ENCODE data around the gene CACNA1I.

CACNA1I gene

DNA sequence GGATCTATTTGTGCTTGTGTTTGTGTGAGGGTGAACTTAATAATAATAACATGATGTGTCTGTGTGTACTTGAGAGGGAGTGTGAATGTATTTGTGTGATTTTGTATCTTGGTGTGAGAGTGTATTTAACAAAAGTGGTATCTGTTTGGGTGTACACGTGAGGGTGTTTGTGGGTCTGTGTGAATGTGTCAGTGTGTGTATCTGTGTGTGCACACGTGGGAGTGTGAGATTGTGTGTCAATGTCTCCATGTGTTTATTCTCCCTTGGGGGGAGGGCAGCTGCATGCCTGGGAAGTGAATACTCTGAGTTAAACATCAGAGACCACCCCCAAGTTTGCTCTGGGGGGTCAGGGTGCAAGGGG lies 23.0 kb upstream of the CACNA1I start:
- ATAC-seq (replicated peaks) (no peak), DNase-seq (no peak)
- Mint-ChIP-seq H3K4me1 (peaks cover 3 to 14% of the 10 kb centered on the region in 2 donors), H3K9me3 (peaks cover 0 to 1% of the 10 kb centered on the region in 2 donors), H3K27ac (no peak overlapping the region), H3K27me3 (peaks cover 58 to 77% of the 10 kb centered on the region in 2 donors), H3K36me3 (peaks cover 0 to 1% of the 10 kb centered on the region in 2 donors), H3K4me3 (no peak overlapping the region)

DNA sequence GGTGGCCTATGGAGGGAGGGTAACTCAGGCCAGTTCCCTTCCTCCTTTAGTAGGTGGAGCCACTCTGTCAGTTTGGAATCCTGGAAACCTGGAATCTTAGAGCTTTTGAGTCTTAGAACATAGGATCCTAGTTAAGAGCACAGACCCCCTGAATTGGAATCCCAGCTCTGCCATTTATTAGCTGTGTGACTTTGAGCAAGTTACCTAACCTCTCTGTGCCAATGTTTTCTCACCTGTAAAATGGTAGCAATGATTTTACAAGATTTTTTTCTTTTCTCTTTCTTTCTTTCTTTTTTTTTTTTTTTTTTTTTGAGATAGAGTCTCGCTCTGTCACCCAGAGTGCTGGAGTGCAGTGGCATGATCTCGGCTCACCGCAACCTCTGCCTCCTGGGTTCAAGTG lies 17.1 kb upstream of the CACNA1I start:
- H3K4me3 Mint-ChIP-seq: no peak overlapping the region
- peaks cover 4 to 16% of the 10 kb centered on the region in 2 donors for H3K4me1 Mint-ChIP-seq
- H3K36me3 Mint-ChIP-seq: no peaks in the 10 kb centered on the region
- DNase-seq: no peak
- no peak overlapping the region for H3K27ac Mint-ChIP-seq
- H3K27me3 Mint-ChIP-seq: peaks cover 43 to 77% of the 10 kb centered on the region in 2 donors
- no peak for ATAC-seq (replicated peaks)
- H3K9me3 Mint-ChIP-seq: no peaks in the 10 kb centered on the region

DNA sequence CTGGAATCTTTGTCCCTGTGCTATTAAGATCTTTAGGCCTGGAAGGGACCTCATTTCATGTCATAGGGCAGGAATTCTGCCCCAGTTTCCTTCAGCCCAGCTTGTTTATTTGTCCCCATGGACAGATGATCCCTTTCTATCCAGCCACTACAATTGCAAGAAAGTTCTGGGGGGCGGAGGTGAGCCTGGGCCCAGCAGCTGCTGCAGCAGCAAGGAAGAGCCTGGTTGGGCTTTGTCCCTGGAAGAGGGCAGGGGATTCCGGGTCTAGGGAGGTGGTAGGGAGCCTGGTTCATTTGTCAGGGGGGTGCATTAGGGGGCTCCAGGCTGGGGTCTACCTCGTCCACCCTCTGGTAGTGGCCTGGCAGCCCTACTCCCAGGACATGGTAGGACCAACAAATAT lies 16.4 kb upstream of the CACNA1I start:
- no peak for DNase-seq
- Mint-ChIP-seq H3K4me1 (peaks cover 6 to 16% of the 10 kb centered on the region in 2 donors), H3K4me3 (no peak overlapping the region), H3K27ac (no peak overlapping the region), H3K9me3 (no peaks in the 10 kb centered on the region), H3K27me3 (peaks cover 48 to 80% of the 10 kb centered on the region in 2 donors), H3K36me3 (no peaks in the 10 kb centered on the region)
- no peak for ATAC-seq (replicated peaks)

DNA sequence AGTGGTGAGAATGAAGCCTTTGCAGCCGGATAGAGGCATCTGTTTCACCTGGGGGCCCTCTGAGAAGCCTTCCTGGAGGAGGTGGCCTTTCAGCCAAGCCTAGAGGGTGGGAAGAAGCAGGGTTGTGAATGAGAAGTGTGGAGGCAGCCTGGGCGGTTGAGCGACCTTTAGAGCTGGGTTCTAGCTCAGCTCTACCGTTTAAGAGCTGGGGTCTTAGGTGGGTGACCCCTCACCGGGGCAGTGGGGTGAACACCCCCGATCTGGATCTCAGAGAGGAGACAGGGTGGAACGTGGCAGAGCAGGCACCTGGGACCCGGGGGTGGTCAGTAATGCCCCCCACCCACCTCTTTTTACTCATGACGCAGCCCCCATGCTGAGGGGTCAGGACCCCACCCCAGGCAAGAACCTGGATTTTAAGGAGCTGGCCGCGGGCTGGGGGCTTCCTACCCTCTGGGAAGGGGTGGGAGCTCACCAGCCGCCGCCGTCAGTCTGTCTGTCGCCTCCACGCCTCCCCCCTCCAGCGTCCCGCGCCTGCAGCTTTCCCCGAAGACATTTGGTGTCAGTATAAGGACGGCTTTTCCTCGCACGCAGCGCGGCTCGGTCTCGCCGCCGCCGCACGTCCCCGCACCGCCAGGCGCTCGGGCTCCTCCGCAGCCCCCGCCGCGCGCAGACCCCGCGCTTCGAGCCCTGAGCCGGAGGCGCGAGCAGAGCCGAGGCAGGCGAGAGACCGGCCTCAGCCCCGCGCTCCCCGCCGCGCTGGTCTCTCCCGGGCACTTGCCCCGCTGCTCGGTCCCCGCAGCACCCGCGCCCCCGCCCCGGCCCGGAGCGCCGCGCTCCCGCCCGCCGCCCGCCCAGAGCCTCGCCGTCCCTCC lies 13.3 kb upstream of the CACNA1I start:
- Mint-ChIP-seq H3K36me3 (no peaks in the 10 kb centered on the region), H3K9me3 (no peaks in the 10 kb centered on the region), H3K4me3 (peak overlapping the region; percentile 45 to 56), H3K27me3 (peaks cover 49 to 71% of the 10 kb centered on the region in 2 donors), H3K27ac (no peak overlapping the region), H3K4me1 (peaks cover 6 to 16% of the 10 kb centered on the region in 2 donors)
- ATAC-seq (replicated peaks): peak; percentile 55 to 59
- DNase-seq: no peak

DNA sequence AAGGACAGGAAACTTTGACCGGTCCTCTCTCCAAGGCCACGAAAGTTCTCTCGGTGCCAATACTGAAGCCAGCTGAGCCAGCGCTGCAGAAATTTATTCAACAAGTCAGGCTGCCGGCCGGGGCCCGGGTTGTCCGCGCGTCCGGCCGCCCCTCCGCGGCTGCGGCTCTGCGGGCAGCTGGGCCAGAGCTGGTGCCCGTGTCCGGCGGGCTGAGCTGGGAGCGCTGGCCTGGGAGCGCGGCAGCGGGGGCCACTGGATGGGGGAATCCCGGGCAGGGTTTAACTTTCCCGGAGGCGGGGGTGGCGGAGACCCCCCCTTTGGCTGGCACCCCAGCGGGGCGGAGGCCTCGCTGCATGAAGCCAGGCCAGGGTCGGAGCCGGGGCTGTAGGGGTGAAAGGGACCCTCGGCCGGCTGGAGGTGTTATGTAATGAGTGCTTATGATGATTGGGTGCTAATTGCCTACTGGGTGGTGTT lies 12.3 kb upstream of the CACNA1I start:
- Mint-ChIP-seq H3K9me3 (no peaks in the 10 kb centered on the region), H3K4me1 (peaks cover 6 to 16% of the 10 kb centered on the region in 2 donors), H3K27ac (peak overlapping the region; percentile 72), H3K36me3 (no peaks in the 10 kb centered on the region), H3K4me3 (peak overlapping the region; percentile 75 to 78), H3K27me3 (peaks cover 41 to 60% of the 10 kb centered on the region in 2 donors)
- ATAC-seq (replicated peaks) (no peak), DNase-seq (no peak)

DNA sequence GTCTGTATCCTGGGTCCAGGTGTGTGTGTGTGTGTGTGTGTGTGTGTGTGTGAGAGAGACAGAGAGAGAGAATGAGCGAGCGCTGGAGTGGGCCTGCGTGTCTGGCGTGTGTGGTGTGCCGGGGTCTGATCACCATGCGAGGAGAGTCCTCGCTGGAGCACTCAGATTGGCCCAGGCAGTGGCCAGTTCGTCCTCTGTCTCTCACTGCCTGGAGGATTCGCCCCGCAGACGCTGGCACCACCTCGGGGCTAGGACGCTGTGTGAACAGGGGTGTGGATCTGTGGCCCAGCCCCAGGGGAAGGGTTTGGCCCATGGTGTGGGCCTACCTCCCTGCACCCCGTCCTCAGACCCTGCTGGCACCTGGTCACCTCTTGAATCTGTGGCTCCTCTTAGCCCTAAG lies 11.6 kb upstream of the CACNA1I start:
- Mint-ChIP-seq H3K4me1 (peaks cover 6 to 16% of the 10 kb centered on the region in 2 donors), H3K36me3 (no peaks in the 10 kb centered on the region), H3K4me3 (no peak overlapping the region), H3K27ac (no peak overlapping the region), H3K9me3 (no peaks in the 10 kb centered on the region), H3K27me3 (peaks cover 39 to 56% of the 10 kb centered on the region in 2 donors)
- no peak for DNase-seq
- no peak for ATAC-seq (replicated peaks)

DNA sequence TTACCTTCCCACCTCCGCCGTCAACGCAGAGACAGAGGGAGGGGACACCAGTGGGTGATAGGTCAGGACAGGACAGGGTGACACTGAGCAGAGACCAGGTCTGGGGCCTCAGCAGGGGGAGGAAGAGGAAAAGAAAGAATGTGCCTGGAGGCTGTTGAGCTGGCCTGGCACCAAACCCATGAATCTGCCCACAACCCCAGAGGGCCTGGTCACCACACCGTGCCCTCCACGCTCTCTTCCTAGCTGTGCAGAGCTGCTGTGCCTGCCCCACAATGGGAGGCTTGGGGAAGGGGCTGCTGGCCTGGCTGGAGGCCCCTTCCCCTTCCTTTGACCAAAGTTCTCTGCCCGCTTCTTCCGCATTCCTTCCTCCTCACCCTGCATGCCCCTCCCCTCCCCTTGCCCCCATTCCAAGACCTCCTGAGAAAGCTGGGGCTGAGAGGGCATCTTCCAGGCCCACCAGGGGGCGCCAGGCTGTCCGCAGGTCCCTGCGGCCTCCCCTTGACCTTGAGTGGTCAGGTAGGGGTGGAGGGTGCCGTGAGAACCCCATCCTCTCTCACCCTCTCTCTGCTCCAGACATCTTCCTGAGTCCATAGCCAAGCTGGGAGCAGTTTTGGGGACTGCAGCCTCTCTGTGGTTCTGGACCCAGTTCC lies 11.0 kb upstream of the CACNA1I start:
- ATAC-seq (replicated peaks): no peak
- no peak overlapping the region for H3K27ac Mint-ChIP-seq
- peaks cover 37 to 49% of the 10 kb centered on the region in 2 donors for H3K27me3 Mint-ChIP-seq
- H3K4me3 Mint-ChIP-seq: no peak overlapping the region
- no peak for DNase-seq
- no peaks in the 10 kb centered on the region for H3K9me3 Mint-ChIP-seq
- peaks cover 6 to 16% of the 10 kb centered on the region in 2 donors for H3K4me1 Mint-ChIP-seq
- no peaks in the 10 kb centered on the region for H3K36me3 Mint-ChIP-seq

DNA sequence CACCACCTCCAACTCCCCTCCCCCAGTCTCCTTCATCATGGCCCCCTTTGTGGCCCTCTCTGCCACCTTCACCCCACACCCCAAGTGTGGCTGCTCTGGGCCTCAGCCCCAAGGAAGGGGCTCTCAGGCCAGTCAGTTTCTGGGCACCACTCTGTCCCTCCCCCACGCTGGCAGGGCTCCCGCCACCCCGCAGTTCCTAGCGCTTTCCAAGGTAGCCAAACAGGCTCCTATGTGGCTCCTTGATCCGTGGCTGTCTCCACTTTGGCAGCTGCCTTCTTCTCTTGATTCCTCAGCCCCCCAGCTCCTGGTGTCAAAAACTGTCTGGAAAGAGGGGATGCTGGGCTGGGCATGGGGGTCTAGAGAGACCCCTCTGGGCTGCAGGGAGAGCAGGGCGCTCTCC lies 10.4 kb upstream of the CACNA1I start:
- Mint-ChIP-seq H3K9me3 (no peaks in the 10 kb centered on the region), H3K4me3 (no peak overlapping the region), H3K27ac (no peak overlapping the region), H3K36me3 (no peaks in the 10 kb centered on the region), H3K27me3 (peaks cover 37 to 48% of the 10 kb centered on the region in 2 donors), H3K4me1 (peaks cover 6 to 16% of the 10 kb centered on the region in 2 donors)
- no peak for ATAC-seq (replicated peaks)
- DNase-seq: no peak

DNA sequence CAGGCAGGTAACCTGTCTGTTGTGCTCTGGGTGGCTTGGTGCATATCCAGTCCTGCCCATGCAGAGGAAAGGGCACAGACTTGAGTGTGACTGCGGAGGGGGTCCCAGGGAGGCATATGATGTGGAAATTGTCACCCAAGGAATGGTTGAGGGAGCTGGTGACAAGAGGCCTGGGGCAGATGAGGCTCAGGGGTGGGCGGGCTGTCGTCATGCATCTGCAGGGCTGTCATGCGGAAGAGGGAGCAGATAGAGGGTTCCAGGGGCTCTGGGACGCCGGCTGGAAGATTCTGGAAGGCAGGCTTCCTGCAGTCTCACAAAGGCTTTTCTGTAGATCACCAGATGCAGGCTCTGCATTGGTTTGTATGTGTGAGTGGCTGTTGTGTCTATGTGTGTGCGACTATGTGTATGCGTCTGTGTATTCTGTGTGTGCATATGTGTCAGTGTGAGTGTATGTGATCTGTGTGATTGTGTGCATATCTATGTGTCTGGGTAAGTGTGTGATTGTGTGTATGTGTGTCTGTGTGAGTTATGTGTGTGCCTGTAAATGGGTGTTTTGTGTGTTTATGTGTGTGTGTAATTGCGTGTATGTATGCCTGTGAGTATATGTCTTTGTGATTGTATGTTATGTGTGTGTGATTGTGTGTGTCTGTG lies 7.6 kb upstream of the CACNA1I start:
- Mint-ChIP-seq H3K27ac (no peak overlapping the region), H3K36me3 (peaks cover 0 to 7% of the 10 kb centered on the region in 2 donors), H3K9me3 (peaks cover 8 to 9% of the 10 kb centered on the region in 2 donors), H3K4me3 (no peak overlapping the region), H3K4me1 (peaks cover 14 to 18% of the 10 kb centered on the region in 2 donors), H3K27me3 (peaks cover 26 to 30% of the 10 kb centered on the region in 2 donors)
- ATAC-seq (replicated peaks) (no peak), DNase-seq (no peak)

DNA sequence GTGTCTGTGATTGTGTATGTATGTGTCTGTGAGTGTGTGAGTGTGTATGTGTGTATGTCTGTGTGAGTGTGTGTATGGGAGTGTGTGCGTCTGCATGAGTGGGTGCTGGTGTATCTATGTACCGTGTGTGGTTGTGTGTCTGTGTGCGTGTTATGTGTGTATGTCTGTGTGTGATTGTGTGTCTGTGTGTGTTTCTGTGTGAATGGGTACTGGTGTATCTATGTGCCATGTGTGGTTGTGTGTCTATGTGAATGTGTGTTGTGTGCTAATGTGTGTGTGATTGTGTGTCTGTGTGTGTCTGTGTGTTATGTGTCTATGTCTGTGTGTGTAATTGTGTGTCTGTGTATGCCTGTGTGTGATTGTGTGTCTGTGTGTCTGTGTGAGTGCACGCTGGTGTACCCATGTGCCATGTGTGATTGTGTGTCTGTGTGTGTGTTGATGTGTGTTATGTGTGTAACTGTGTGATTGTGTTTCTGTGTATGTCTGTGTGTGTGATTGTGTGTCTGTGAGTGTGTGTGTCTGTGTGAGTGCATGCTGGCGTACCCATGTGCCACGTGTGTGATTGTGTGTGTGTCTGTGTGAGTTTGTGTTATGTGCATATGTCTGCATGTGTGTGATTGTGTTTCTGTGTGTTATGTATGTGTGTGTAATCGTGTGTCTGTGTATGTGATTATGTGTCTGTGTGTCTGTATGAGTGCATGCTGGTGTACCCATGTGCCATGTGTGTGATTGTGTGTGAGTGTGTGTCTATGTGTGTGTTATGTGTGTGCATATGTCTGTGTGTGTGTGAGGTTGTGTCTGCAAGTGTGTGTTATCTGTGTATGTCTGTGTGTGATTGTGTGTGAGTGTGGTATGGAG lies 6.8 kb upstream of the CACNA1I start:
- H3K27ac Mint-ChIP-seq: no peak overlapping the region

DNA sequence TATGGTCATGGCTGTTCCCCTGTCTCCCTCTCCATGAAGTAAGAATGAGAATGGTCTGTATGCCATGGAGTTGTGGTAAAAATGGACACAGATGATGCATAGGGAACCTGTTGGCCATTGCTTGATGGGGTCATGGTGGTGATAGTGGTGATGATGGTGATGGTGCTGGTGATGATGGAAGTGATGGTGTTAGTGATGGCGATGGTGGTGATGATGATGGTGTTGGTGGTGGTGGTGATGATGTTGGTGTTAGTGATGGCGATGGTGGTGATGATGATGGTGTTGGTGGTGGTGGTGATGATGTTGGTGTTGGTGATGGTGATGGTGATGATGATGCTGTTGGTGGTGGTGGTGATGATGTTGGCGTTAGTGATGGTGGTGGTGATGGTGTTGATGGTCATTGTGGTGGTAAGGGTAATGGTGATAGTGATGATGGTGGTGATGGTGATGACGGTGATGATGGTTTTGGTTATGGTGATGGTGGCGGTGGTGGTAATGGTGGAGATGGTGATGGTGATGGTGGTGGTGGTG lies 5.1 kb upstream of the CACNA1I start:
- Mint-ChIP-seq H3K27ac (no peak overlapping the region), H3K9me3 (peaks cover 8 to 9% of the 10 kb centered on the region in 2 donors), H3K27me3 (peaks cover 11 to 14% of the 10 kb centered on the region in 2 donors), H3K4me3 (no peak overlapping the region), H3K36me3 (peaks cover 0 to 7% of the 10 kb centered on the region in 2 donors), H3K4me1 (peaks cover 12 to 14% of the 10 kb centered on the region in 2 donors)
- ATAC-seq (replicated peaks) (no peak), DNase-seq (no peak)

More for the DNA sequence above, 6.8 kb upstream of the CACNA1I start:
- ATAC-seq (replicated peaks) (no peak), DNase-seq (no peak)
- peaks cover 12 to 14% of the 10 kb centered on the region in 2 donors for H3K4me1 Mint-ChIP-seq
- H3K36me3 Mint-ChIP-seq: peaks cover 0 to 7% of the 10 kb centered on the region in 2 donors
- H3K27me3 Mint-ChIP-seq: peaks cover 21 to 22% of the 10 kb centered on the region in 2 donors
- H3K4me3 Mint-ChIP-seq: no peak overlapping the region
- H3K9me3 Mint-ChIP-seq: peaks cover 8 to 9% of the 10 kb centered on the region in 2 donors

DNA sequence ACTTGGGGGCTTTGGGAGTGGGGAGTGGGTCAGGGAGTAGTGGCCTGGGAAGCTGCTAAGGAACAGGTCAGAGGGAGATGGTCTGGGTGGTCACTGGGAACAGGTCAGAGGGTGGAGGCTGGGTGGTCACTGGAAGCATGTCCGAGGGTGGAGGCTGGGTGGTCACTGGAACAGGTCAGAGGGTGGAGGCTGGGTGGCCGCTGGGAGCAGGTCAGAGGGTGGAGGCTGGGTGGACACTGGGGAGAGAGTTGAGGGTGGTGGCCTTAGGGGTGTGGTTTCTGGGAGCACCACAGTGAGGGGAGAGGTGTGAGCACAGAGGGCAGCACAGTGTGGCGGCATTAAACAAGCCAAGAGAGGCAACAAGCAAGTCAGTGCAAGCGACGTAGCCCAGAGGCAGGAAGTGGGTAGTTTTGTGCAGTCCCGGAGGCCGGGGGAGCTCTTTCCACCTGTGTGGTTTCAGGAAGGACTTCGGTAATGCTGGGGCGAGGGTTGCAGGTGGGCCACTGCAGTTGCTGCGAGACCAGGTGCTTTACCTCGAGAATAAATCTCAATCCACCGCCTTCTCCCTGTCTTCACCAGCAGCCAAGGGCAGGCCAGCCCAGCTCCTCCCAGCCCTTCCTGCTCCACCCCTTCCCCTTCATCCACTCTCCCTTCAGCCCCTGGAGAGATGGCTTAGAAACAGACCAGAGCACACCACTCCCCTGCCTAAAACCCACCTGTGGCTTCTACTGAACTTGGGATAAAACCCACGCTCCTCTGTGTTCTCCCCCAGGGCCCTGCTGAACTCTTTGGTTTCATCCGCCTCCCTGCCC lies 3.2 kb upstream of the CACNA1I start:
- peaks cover 0 to 7% of the 10 kb centered on the region in 2 donors for H3K36me3 Mint-ChIP-seq
- peaks cover 8 to 9% of the 10 kb centered on the region in 2 donors for H3K9me3 Mint-ChIP-seq
- ATAC-seq (replicated peaks) (peak; percentile 75 to 80), DNase-seq (no peak)
- peaks cover 20% of the 10 kb centered on the region in 2 donors for H3K27me3 Mint-ChIP-seq
- peak overlapping the region in 1 of 2 donors; percentile 6 for H3K4me3 Mint-ChIP-seq
- peaks cover 12 to 14% of the 10 kb centered on the region in 2 donors for H3K4me1 Mint-ChIP-seq
- H3K27ac Mint-ChIP-seq: no peak overlapping the region
